OCI-M2 (cell line): Measurements from ENCODE around the gene ENDOU.

Source experiments
- DNase-seq: peaks from one replicate; lab custom pipeline; 2025; ENCODE audit not compliant: unreplicated experiment; lab: John Stamatoyannopoulos, UW

ENDOU gene

GRCh38 chr12:47722136-47722834 is 3.0 kb downstream of the ENDOU start:
- DNase-seq = no peak

- no peak for DNase-seq
These were observed 3.8 kb downstream of the ENDOU start for GRCh38 chr12:47721431-47721973.

- DNase-seq = no peak
These were observed 6.8 kb downstream of the ENDOU start for GRCh38 chr12:47718531-47718930.

- peak; percentile 11 for DNase-seq
These were observed 7.7 kb downstream of the ENDOU start for GRCh38 chr12:47717443-47718193.

GRCh38 chr12:47717046-47717442 is 8.2 kb downstream of the ENDOU start:
- no peak for DNase-seq

- DNase-seq = no peak
These were observed 9.3 kb downstream of the ENDOU start for GRCh38 chr12:47715877-47716548.

- peak; percentile 64 for DNase-seq
These were observed 9.9 kb downstream of the ENDOU start for GRCh38 chr12:47715393-47715876.

- DNase-seq = no peak
These were observed 10.4 kb downstream of the ENDOU start for GRCh38 chr12:47714826-47715386.

- DNase-seq = no peak
These were observed 13.1 kb downstream of the ENDOU start for GRCh38 chr12:47712171-47712570.

GRCh38 chr12:47711448-47711847 is 13.8 kb downstream of the ENDOU start:
- DNase-seq = no peak

GRCh38 chr12:47710278-47710677 is 15.0 kb downstream of the ENDOU start:
- DNase-seq = no peak

- no peak for DNase-seq
These were observed 15.6 kb downstream of the ENDOU start for GRCh38 chr12:47709671-47710070.

- no peak for DNase-seq
These were observed 16.1 kb downstream of the ENDOU start for GRCh38 chr12:47709237-47709636.

- DNase-seq = no peak
These were observed 17.3 kb downstream of the ENDOU start for GRCh38 chr12:47707905-47708543.

GRCh38 chr12:47707355-47707754 is 17.9 kb downstream of the ENDOU start:
- no peak for DNase-seq

GRCh38 chr12:47705566-47706425 is 19.5 kb downstream of the ENDOU start, which contains the start of gene RPAP3:
TSS of gene RPAP3 (minus strand) at chr12:47706030. CDS start at chr12:47702840, 3,190 bp downstream.
- DNase-seq = peak; percentile 34

GRCh38 chr12:47705229-47705565 is 20.1 kb downstream of the ENDOU start:
- no peak for DNase-seq

- DNase-seq = no peak
These were observed 20.6 kb downstream of the ENDOU start for GRCh38 chr12:47704719-47705118.

- DNase-seq = no peak
These were observed 25.0 kb downstream of the ENDOU start for GRCh38 chr12:47700263-47700662.

GRCh38 chr12:47698631-47699030 is 26.7 kb downstream of the ENDOU start:
- no peak for DNase-seq
